Measurements from ENCODE around the gene AKAP12. TPM values are rescaled to one million over a fixed set of nuclear protein-coding genes. Genes with fewer than 3 reads are reported as not detected.

AKAP12 gene
- polyA plus RNA-seq, 1 donor from 2014 or later, result 21.5 TPM

- no peaks in the 10 kb centered on the region for H3K79me2 ChIP-seq (replicated peaks; ENCODE audit: insufficient read depth, low read length)
Measured at GRCh38 chr6:151285122-151285521, 45.4 kb downstream of the AKAP12 start.

GRCh38 chr6:151286214-151286613 is 46.4 kb downstream of the AKAP12 start:
- Histone ChIP-seq H3K27ac (ENCODE audit: low read length) (no peak overlapping the region), H3K36me3 (ENCODE audit: insufficient read depth, low read length) (no peaks in the 10 kb centered on the region), H3K27me3 (ENCODE audit: insufficient read depth, low read depth, low read length) (no peaks in the 10 kb centered on the region), H3K79me2 (replicated peaks; ENCODE audit: insufficient read depth, low read length) (no peaks in the 10 kb centered on the region), H2AFZ (ENCODE audit: low read depth, low read length) (no peak overlapping the region), H3K9ac (ENCODE audit: low read length) (no peak overlapping the region), H3K4me2 (ENCODE audit: low read length) (no peak overlapping the region), H3K9me2 (ENCODE audit: insufficient read depth, low read length) (no peaks in the 10 kb centered on the region), H4K20me1 (ENCODE audit: insufficient read depth) (no peaks in the 10 kb centered on the region), H3K4me3 (ENCODE audit: low read length) (no peak overlapping the region), H3F3A (ENCODE audit: insufficient read depth, low read length, poor library complexity, severe bottlenecking) (no peaks in the 10 kb centered on the region), H3K9me3 (ENCODE audit: low read length) (no peaks in the 10 kb centered on the region)
- TF ChIP-seq CTCF (IDR thresholded peaks at IDR 0.05; ENCODE audit: poor library complexity, severe bottlenecking) (no peak), TAF1 (IDR thresholded peaks at IDR 0.05; ENCODE audit: low read depth) (no peak), EP300 (conservative IDR thresholded peaks at IDR 0.05; ENCODE audit: poor library complexity, severe bottlenecking) (no peak), MXI1 (conservative IDR thresholded peaks at IDR 0.05; ENCODE audit: poor library complexity, severe bottlenecking) (no peak), RAD21 (conservative IDR thresholded peaks at IDR 0.05) (no peak), REST (IDR thresholded peaks at IDR 0.05; ENCODE audit: borderline replicate concordance) (no peak), POLR2AphosphoS5 (IDR thresholded peaks at IDR 0.05) (no peak)

More at GRCh38 chr6:151285122-151285521, 45.4 kb downstream of the AKAP12 start:
- Histone ChIP-seq H3K4me2 (ENCODE audit: low read length) (no peak overlapping the region), H3K27ac (ENCODE audit: low read length) (no peak overlapping the region), H3F3A (ENCODE audit: insufficient read depth, low read length, poor library complexity, severe bottlenecking) (no peaks in the 10 kb centered on the region), H3K9me3 (ENCODE audit: low read length) (no peaks in the 10 kb centered on the region), H4K20me1 (ENCODE audit: insufficient read depth) (no peaks in the 10 kb centered on the region), H3K9ac (ENCODE audit: low read length) (no peak overlapping the region), H3K4me3 (ENCODE audit: low read length) (no peak overlapping the region), H2AFZ (ENCODE audit: low read depth, low read length) (no peak overlapping the region), H3K9me2 (ENCODE audit: insufficient read depth, low read length) (no peaks in the 10 kb centered on the region), H3K27me3 (ENCODE audit: insufficient read depth, low read depth, low read length) (no peaks in the 10 kb centered on the region), H3K36me3 (ENCODE audit: insufficient read depth, low read length) (no peaks in the 10 kb centered on the region)
- TF ChIP-seq EZH2 (IDR thresholded peaks at IDR 0.05; ENCODE audit: borderline replicate concordance, insufficient read depth, low read length, poor library complexity, severe bottlenecking) (no peak), EP300 (conservative IDR thresholded peaks at IDR 0.05; ENCODE audit: poor library complexity, severe bottlenecking) (no peak), RAD21 (conservative IDR thresholded peaks at IDR 0.05) (no peak), TAF1 (IDR thresholded peaks at IDR 0.05; ENCODE audit: low read depth) (no peak), CTCF (IDR thresholded peaks at IDR 0.05; ENCODE audit: poor library complexity, severe bottlenecking) (no peak), REST (IDR thresholded peaks at IDR 0.05; ENCODE audit: borderline replicate concordance) (no peak), MXI1 (conservative IDR thresholded peaks at IDR 0.05; ENCODE audit: poor library complexity, severe bottlenecking) (no peak), SMC3 (conservative IDR thresholded peaks at IDR 0.05; ENCODE audit: poor library complexity) (no peak)

Measured in neural cell (in vitro differentiated cells).